ENCODE measurements around the gene CSNK1G1.

GRCh38 chr15:64155802-64156651 is 199.9 kb downstream of the CSNK1G1 start:
- TF ChIP-seq EZH2phosphoT487 (IDR thresholded peaks at IDR 0.05; ENCODE audit: low read length): no peak
- no peak for TF ChIP-seq CTCF (IDR thresholded peaks at IDR 0.05; ENCODE audit: low read length)
